WERI-Rb-1 (cell line): ENCODE measurements around the gene MAP3K7CL.

Experiments
- DNase-seq: peaks from one replicate; pipeline ENCODE4 v3.0.0-alpha.2; 2020
- H3K27ac ChIP-seq: fragments of 250-450 bp; sonication (Bioruptor Pico); 2 replicates; pipeline ENCODE4 v1.5.1; 2020; ENCODE audit warnings: mild to moderate bottlenecking, moderate library complexity
- H3K27me3 ChIP-seq: fragments of 250-450 bp; sonication (Bioruptor Pico); 2 replicates; pipeline ENCODE4 v1.5.1; 2021; ENCODE audit warnings: mild to moderate bottlenecking, low read depth, moderate library complexity; ENCODE audit not compliant: insufficient read depth, severe bottlenecking
- H3K36me3 ChIP-seq: fragments of 250-450 bp; sonication (Bioruptor Pico); 2 replicates; pipeline ENCODE4 v1.5.1; 2020; ENCODE audit warnings: mild to moderate bottlenecking, moderate library complexity
- H3K4me3 ChIP-seq: 2 replicates; pipeline ENCODE4 v1.5.1; 2011; ENCODE audit warnings: low read depth, mild to moderate bottlenecking, control low read depth, low read length
- H3K9me3 ChIP-seq: fragments of 250-450 bp; sonication (Bioruptor Pico); 2 replicates; pipeline ENCODE4 v1.5.1; 2021; ENCODE audit warnings: mild to moderate bottlenecking, moderate library complexity; ENCODE audit not compliant: severe bottlenecking
- TF ChIP-seq, protein P1 (sequence below): IDR thresholded peaks from 2 replicates; pipeline ENCODE4 v1.5.1; 2011; ENCODE audit warnings: low read depth, mild to moderate bottlenecking, control low read depth, inconsistent platforms, low read length

Gene MAP3K7CL

DNA sequence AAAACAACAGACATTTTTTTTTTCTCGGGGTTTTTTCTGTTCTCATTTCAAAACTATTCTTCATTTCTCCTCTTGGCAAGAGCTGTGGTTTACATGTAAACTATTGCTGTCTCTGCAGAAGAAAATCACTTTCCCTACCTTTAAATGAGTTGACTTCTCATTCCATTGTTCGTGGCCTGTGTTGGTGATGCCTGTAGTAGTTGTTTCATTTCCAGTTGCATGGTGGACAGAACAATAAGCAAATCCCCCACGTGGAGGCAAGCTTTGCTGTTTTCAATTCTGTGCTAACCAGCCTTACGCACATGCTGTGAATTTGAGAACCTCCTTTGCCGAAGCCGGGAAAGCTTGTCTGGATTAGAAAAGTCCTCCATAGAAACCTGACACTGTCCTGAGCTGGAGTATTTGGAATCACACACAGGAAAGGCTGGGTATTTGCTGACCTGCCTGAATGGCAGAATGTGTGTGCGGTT, 26.2 kb upstream of the MAP3K7CL start:
- no peaks in the 10 kb centered on the region for H3K27me3 ChIP-seq
- H3K36me3 ChIP-seq: no peaks in the 10 kb centered on the region
- H3K27ac ChIP-seq: no peak overlapping the region
- no peak for DNase-seq
- TF ChIP-seq, protein P1, sequence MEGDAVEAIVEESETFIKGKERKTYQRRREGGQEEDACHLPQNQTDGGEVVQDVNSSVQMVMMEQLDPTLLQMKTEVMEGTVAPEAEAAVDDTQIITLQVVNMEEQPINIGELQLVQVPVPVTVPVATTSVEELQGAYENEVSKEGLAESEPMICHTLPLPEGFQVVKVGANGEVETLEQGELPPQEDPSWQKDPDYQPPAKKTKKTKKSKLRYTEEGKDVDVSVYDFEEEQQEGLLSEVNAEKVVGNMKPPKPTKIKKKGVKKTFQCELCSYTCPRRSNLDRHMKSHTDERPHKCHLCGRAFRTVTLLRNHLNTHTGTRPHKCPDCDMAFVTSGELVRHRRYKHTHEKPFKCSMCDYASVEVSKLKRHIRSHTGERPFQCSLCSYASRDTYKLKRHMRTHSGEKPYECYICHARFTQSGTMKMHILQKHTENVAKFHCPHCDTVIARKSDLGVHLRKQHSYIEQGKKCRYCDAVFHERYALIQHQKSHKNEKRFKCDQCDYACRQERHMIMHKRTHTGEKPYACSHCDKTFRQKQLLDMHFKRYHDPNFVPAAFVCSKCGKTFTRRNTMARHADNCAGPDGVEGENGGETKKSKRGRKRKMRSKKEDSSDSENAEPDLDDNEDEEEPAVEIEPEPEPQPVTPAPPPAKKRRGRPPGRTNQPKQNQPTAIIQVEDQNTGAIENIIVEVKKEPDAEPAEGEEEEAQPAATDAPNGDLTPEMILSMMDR: no peak
- no peaks in the 10 kb centered on the region for H3K9me3 ChIP-seq
- no peak overlapping the region for H3K4me3 ChIP-seq

DNA sequence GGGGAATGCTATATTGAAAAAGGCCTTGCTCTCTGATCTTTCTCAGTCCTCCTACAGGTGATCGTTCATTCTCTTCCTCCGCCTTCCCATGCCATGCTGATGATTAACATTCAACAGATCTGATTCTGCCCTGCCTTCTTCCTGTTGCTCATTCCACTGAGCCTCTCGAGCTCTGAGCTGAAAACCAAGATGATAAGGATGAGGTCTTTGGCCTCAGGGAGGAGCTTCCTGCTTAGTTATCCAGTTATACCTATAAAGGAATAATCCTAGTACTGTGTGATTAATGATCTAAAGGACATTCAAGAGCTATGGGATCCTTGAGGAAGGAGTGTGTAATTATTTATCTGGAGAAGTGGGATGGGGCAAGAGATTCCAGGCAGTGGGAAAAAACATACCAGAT, 25.2 kb upstream of the MAP3K7CL start:
- no peaks in the 10 kb centered on the region for H3K36me3 ChIP-seq
- no peaks in the 10 kb centered on the region for H3K9me3 ChIP-seq
- H3K27ac ChIP-seq: no peak overlapping the region
- DNase-seq: no peak
- TF ChIP-seq, protein P1: no peak
- H3K4me3 ChIP-seq: no peak overlapping the region
- no peaks in the 10 kb centered on the region for H3K27me3 ChIP-seq

DNA sequence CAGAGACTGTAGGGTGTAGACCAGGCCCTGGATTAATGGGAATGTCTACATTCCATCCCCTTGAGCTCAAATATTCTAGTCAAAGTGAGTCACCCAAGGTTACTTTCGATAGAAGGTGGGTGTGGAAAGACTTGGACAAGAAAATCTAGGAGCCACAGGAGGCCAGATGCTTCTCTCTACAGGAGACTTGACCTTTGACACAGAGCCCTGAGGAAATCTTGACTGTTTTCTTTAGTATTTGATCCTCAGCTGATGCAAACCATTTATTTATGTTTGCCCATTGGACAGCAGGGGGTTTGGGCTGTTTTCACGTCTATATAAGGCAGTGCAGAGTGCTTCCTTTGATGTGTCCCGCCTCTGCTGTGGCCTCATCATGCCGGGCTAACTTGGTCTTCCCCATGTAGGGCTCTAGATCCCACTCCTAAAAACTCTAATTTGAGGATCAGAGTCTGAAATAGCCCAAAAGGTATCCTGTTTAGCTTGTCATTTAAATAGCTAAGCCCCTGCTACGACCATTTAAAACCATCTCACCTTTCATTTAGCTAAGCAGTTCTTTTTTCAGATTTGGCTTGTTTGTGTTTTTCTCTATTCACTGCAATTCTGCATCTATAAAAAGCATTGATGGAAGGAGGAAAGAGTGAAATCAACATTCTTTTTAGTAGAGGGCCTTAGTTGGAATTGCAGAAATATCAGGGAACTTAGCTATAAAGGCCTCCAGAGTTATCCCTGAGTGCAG, 15.5 kb upstream of the MAP3K7CL start:
- Histone ChIP-seq H3K36me3 (no peaks in the 10 kb centered on the region), H3K9me3 (no peaks in the 10 kb centered on the region), H3K27ac (no peak overlapping the region), H3K27me3 (no peaks in the 10 kb centered on the region), H3K4me3 (no peak overlapping the region)
- TF ChIP-seq, protein P1: no peak
- DNase-seq: no peak

DNA sequence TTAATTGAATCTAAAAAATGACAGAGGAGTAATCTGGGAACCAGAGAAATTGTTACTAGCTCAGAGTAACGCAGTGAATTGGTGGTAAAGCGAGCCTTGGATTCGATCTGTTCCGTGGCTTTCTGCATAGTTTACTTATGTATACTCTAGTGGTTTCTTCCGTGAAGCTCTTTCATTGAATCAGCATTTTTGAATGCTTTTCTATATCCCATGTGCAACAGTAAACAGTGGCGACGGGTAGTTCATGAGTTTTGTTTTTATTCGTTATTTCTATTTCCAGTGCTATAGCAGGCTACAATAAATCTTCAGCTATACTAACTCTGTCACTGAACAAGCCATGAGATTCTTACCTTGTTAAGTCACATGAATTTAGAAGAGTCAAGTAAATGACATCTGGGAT, 14.5 kb upstream of the MAP3K7CL start:
- TF ChIP-seq, protein P1: no peak
- no peak overlapping the region for H3K4me3 ChIP-seq

GRCh38 chr21:29117372-29117955, 13.0 kb upstream of the MAP3K7CL start:
- Histone ChIP-seq H3K27ac (no peak overlapping the region), H3K27me3 (no peaks in the 10 kb centered on the region), H3K4me3 (no peak overlapping the region), H3K9me3 (no peaks in the 10 kb centered on the region), H3K36me3 (no peaks in the 10 kb centered on the region)
- TF ChIP-seq, protein P1: no peak
- no peak for DNase-seq

More for the DNA sequence above, 14.5 kb upstream of the MAP3K7CL start:
- no peak for DNase-seq
- Histone ChIP-seq H3K36me3 (no peaks in the 10 kb centered on the region), H3K9me3 (no peaks in the 10 kb centered on the region), H3K27ac (no peak overlapping the region), H3K27me3 (no peaks in the 10 kb centered on the region)

GRCh38 chr21:29121759-29122158, 8.7 kb upstream of the MAP3K7CL start:
- H3K27me3 ChIP-seq: no peaks in the 10 kb centered on the region
- H3K36me3 ChIP-seq: no peaks in the 10 kb centered on the region
- DNase-seq: no peak
- no peak overlapping the region for H3K4me3 ChIP-seq
- H3K9me3 ChIP-seq: no peaks in the 10 kb centered on the region
- no peak overlapping the region for H3K27ac ChIP-seq
- TF ChIP-seq, protein P1: no peak
